NCI-H510A treated with DMSO at 0.1 percent for 48 hours (cell line): Measurements from ENCODE around the gene FKBP5.
A peak's percentile ranks its signal among the peaks of the same experiment; 100 is the strongest.
"Not testable (repeated sequence)": the region's sequence is repeated elsewhere in the genome, so short reads cannot be mapped to it uniquely, and the experiment has no call there.

Experiments used
- DNase-seq: peaks from one replicate; lab custom pipeline; 2025; lab: John Stamatoyannopoulos, UW

The FKBP5 gene

DNA sequence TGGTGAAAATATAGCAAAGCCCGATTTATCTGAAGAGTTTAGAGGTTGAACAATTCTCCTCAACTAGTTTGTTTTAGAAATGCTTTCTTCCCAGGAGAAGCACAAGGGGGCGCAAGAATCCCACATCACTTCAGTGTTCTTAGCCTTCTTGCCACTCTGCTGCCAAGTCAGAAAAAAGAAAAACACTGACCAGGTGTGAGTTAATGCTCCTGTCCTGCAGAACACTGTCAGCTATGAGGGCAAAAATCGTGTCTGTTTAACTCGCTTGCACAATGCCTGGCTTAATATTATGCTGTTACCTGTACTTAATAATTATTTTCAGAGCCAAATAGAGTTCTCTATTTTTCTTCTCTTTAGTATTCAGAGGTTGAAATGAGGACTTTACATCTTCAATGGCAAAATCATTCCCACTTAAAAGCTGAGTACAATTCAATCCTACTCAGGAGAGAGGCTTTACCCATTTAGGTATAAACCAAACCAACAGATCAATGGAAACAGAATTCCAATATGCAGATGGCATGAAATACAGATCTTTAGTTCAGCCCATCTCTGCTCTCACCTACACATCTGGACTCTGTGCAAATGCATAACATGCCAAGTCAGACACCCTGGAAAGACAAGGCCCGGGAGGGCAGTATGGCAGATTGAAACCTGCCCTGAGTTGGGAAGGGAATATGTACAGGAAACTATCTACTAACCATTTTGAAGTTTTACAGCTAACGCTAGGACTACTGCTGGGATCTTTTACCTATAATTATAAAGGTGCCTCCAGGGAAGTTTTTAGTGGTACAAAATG, 104.6 kb downstream of the FKBP5 start:
- peak; percentile 95 for DNase-seq

- DNase-seq = no peak
Observed at GRCh38 chr6:35582315-35582714, 106.4 kb downstream of the FKBP5 start.

GRCh38 chr6:35581633-35582032, 107.1 kb downstream of the FKBP5 start:
- DNase-seq = peak; percentile 51

- DNase-seq = no peak
Observed at GRCh38 chr6:35580836-35581235, 107.9 kb downstream of the FKBP5 start.

- DNase-seq = no peak
Observed at GRCh38 chr6:35576682-35577081, 112.0 kb downstream of the FKBP5 start.

GRCh38 chr6:35573495-35574110, 115.1 kb downstream of the FKBP5 start:
- DNase-seq = no peak

- DNase-seq = not testable (repeated sequence)
Observed at GRCh38 chr6:35570885-35571330, 117.8 kb downstream of the FKBP5 start.

GRCh38 chr6:35569011-35569461, 119.7 kb downstream of the FKBP5 start:
- DNase-seq = no peak

- DNase-seq = no peak
Observed at GRCh38 chr6:35566794-35567193, 121.9 kb downstream of the FKBP5 start.

- DNase-seq = no peak
Observed at GRCh38 chr6:35564733-35565132, 124.0 kb downstream of the FKBP5 start.

GRCh38 chr6:35562060-35562459, 126.7 kb downstream of the FKBP5 start:
- DNase-seq = peak; percentile 94

- no peak for DNase-seq
Observed at GRCh38 chr6:35561113-35561512, 127.6 kb downstream of the FKBP5 start.

DNA sequence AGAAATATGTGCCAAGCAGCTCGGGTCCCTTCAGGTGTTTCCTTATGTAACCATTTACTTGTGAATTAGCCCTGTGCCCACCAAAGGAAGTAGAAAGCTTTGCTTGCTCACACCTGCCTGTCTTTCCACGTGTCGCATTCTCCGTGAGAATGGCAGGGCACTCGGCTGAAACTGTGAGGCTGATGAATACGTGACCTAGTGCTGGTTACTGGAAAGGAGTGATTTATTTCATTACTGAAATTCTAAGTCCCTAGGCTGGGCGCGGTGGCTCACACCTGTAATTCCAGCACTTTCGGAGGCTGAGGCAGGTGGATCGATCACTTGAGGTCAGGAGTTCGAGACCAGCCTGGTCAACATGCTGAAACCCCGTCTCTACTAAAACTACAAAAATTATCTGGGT, 130.1 kb downstream of the FKBP5 start:
- DNase-seq = no peak

DNA sequence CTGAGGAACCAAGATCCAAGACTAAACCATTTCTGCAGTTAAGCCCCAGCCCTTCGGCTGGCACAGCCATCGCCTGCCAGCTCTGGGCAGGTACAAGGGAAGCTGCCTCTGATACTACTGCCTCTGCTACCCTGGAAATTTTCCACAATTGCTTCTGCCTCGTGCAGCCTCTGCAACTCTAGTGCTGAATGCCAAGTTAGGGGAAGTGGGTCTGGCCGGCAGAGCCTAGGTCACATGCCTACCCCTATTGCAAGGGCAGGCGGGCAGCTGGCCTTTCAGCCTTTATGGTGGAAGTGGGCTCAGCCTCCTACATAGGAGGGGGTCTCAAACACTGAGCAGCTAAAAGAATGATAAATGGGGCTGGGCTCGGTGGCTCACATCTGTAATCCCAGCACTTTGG, 131.5 kb downstream of the FKBP5 start:
- DNase-seq = no peak

- no peak for DNase-seq
Observed at GRCh38 chr6:35554811-35555210, 133.9 kb downstream of the FKBP5 start.

DNA sequence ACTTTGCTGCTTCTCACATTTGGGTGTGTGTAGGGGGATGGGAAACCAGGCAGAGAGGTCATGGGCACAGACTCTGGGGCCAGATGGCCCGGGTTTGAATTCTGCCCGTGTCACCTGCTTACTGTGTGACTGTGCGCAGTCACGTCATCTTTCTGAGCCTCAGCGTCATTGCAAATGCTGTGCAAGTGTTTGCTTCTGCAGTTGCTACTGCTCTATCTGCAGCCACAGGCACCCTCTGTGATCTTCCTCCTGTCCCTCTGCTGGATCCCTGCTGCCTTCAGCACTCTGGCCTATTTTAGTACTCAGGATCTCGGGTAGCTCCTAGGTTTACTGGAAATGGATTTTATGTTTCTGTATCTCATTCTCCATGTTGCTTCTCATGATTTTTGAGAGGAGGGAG, 135.4 kb downstream of the FKBP5 start:
- DNase-seq = no peak

- no peak for DNase-seq
Observed at GRCh38 chr6:35552285-35552917, 136.3 kb downstream of the FKBP5 start.

DNA sequence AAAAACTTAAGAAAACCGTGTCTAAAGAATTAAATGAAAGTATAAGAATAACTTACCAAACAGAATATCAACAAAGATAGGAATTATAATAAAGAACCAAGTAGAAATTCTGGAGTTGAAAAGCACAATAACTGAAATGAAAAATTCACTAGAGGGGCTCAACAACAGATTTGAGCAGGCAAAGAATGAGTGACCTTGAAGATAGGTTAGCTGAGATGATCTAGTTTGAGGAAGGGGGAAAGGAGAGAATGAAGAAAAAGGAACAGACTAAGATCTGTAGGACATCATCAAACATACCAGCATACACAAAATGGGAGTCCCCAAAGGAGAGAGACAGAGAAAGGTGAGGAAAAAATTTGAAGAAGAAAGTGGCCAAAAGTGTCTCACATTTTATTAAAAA, 138.3 kb downstream of the FKBP5 start:
- no peak for DNase-seq

GRCh38 chr6:35547676-35548075, 141.0 kb downstream of the FKBP5 start:
- DNase-seq = no peak

DNA sequence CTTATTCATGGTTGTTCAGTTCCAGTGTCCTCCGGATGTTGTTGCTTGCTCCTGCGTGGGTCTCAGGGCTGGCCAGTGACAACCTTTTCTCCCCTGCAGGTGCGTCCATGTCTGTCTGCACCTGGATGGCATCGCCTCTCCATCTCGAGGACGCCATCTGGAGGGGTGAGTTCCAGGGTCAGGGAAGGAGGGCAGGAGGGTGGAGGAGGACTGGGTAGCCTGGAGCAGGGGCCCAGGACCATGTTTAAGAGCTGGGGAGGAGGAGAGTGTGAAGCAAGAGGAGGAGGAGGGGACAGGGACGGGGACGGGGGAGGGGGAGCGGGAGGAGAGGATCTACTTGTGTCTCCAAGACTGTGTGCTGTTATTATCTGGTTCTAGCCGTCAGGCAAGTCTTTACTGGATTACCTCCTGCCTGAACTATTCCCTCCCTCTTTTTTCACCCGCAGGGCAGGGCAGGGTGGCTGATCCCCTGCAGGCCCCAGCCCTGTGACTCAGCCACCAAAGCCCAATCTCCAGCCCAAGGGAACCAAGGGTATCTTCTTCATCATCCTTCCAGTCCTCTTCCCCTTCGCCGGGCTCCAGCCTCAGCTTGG, 143.8 kb downstream of the FKBP5 start:
- peak; percentile 25 for DNase-seq

- DNase-seq = peak; percentile 42
Observed at GRCh38 chr6:35543459-35544193, 145.1 kb downstream of the FKBP5 start.

GRCh38 chr6:35541836-35542235, 146.9 kb downstream of the FKBP5 start:
- DNase-seq = no peak
